GM12892 (cell line): Measurements from ENCODE around the gene HSPA4.

Experiments
- POLR2A ChIP-seq: IDR thresholded peaks from 2 replicates; pipeline ENCODE4 v1.6.1; 2011; ENCODE audit warnings: low read depth, low read length, control low read depth
- POLR2AphosphoS5 ChIP-seq: IDR thresholded peaks from 2 replicates; pipeline ENCODE4 v1.6.1; 2011; ENCODE audit warnings: low read depth, low read length, control low read depth

- TF ChIP-seq POLR2A (no peak), POLR2AphosphoS5 (no peak)
Observed at GRCh38 chr5:133017964-133018363, 33.8 kb upstream of the HSPA4 start.
